ENCODE results near the gene CALD1. TPM values are rescaled to one million over a fixed set of nuclear protein-coding genes. Genes with fewer than 3 reads are reported as not detected.

CALD1 gene
- total RNA-seq, 1 donor from 2014 or later = 230 TPM

DNA sequence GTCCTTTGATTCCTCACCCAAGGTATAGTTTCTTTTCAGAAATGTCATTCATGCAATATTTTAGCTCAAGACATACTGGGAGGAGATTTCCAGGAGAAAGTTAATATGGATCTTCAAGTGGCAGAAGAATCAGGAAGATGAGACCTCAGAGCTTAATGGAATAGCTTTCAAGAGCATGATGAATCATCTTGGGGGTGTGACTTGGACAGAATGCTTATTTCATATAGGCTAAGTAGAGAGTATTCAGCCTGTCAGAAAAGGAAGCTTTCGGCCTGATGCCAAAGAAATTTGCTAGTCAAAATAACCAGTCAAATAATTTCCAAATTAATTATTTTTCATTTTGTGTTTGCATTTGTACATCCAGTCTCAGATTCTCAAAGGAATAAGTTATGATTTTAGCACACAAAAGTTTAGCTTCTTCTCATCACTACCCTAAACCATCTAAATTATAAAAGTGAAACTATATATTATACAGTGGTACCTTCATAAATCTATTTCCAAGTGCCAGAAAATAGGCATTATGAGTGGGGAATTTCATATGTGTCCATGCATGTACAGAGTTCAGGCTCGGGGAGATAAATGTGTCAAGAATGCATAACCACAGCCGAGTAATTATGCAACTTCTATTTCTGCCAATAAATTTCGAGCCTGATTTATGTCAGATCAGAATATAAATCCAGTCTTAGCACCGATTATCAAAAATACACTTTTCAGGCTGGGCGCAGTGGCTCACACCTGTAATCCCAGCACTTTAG, 27.3 kb upstream of the CALD1 start:
- Mint-ChIP-seq H3K4me3 (ENCODE audit: unreplicated experiment) (no peak overlapping the region), H3K4me1 (ENCODE audit: unreplicated experiment) (peaks cover 4% of the 10 kb centered on the region), H3K36me3 (ENCODE audit: low read depth, unreplicated experiment) (no peaks in the 10 kb centered on the region), H3K27me3 (ENCODE audit: unreplicated experiment) (no peaks in the 10 kb centered on the region), H3K27ac (ENCODE audit: unreplicated experiment) (no peak overlapping the region), H3K9me3 (ENCODE audit: unreplicated experiment) (no peaks in the 10 kb centered on the region)
- TF ChIP-seq, protein P1, sequence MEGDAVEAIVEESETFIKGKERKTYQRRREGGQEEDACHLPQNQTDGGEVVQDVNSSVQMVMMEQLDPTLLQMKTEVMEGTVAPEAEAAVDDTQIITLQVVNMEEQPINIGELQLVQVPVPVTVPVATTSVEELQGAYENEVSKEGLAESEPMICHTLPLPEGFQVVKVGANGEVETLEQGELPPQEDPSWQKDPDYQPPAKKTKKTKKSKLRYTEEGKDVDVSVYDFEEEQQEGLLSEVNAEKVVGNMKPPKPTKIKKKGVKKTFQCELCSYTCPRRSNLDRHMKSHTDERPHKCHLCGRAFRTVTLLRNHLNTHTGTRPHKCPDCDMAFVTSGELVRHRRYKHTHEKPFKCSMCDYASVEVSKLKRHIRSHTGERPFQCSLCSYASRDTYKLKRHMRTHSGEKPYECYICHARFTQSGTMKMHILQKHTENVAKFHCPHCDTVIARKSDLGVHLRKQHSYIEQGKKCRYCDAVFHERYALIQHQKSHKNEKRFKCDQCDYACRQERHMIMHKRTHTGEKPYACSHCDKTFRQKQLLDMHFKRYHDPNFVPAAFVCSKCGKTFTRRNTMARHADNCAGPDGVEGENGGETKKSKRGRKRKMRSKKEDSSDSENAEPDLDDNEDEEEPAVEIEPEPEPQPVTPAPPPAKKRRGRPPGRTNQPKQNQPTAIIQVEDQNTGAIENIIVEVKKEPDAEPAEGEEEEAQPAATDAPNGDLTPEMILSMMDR (IDR thresholded peaks at IDR 0.05; ENCODE audit: unreplicated experiment) = no peak
- no peak for DNase-seq (ENCODE audit: low spot score)

DNA sequence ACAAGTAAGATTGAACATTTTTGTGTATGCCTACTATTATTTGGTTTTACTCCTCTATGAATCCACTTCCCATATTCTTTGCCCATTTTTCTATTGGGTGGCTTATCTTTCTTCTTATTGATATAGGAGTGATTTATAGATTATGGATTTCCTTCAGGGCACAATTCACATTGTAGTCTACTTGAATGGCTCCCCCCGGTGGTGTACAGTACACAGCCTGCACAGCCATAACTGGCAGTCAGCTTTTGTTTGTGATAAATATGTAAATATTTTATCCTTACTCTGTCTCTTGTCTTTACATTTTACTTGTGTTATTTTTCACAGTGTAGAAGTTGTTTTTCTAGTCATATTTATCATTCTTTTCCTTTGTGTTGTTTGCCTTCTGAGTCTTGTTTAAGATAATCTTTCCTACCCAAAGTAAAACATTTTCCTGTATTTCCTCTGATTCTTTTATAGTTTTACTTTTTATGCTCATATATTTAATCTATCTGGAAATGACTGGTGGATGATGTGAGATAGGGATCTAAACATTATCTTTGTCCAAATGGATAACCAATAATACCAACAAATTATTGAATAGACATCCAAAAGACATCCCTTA, 23.9 kb upstream of the CALD1 start:
- peaks cover 6% of the 10 kb centered on the region for H3K4me1 Mint-ChIP-seq (ENCODE audit: unreplicated experiment)
- H3K4me3 Mint-ChIP-seq (ENCODE audit: unreplicated experiment) = no peak overlapping the region
- TF ChIP-seq, protein P1 (IDR thresholded peaks at IDR 0.05; ENCODE audit: unreplicated experiment) = peak; percentile 70
- H3K27ac Mint-ChIP-seq (ENCODE audit: unreplicated experiment) = no peak overlapping the region
- DNase-seq (ENCODE audit: low spot score) = peak; percentile 65
- H3K36me3 Mint-ChIP-seq (ENCODE audit: low read depth, unreplicated experiment) = no peaks in the 10 kb centered on the region
- H3K27me3 Mint-ChIP-seq (ENCODE audit: unreplicated experiment) = peaks cover 4% of the 10 kb centered on the region
- H3K9me3 Mint-ChIP-seq (ENCODE audit: unreplicated experiment) = no peaks in the 10 kb centered on the region

DNA sequence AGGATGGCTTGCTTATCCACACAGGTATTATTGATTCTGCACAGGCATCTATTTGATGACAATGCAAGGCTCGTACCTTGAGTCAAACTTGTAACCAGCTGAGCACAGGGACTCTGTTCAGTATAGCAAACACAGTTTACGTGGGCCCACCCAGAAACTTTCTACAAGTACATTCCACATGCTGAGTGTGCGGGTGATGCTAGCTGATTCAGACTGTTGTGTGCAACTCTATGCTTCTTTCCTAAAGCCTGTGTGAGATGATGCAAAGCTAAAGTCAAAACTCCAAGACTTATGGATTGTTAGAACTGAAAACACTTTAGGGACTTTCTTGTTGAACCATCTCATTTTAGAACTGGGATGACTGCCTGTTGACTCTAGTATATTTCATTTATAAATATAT, 21.5 kb upstream of the CALD1 start:
- no peak for DNase-seq (ENCODE audit: low spot score)
- peaks cover 10% of the 10 kb centered on the region for H3K4me1 Mint-ChIP-seq (ENCODE audit: unreplicated experiment)
- no peaks in the 10 kb centered on the region for H3K36me3 Mint-ChIP-seq (ENCODE audit: low read depth, unreplicated experiment)
- no peaks in the 10 kb centered on the region for H3K9me3 Mint-ChIP-seq (ENCODE audit: unreplicated experiment)
- H3K27ac Mint-ChIP-seq (ENCODE audit: unreplicated experiment) = no peak overlapping the region
- peaks cover 4% of the 10 kb centered on the region for H3K27me3 Mint-ChIP-seq (ENCODE audit: unreplicated experiment)
- no peak overlapping the region for H3K4me3 Mint-ChIP-seq (ENCODE audit: unreplicated experiment)
- TF ChIP-seq, protein P1 (IDR thresholded peaks at IDR 0.05; ENCODE audit: unreplicated experiment) = no peak

DNA sequence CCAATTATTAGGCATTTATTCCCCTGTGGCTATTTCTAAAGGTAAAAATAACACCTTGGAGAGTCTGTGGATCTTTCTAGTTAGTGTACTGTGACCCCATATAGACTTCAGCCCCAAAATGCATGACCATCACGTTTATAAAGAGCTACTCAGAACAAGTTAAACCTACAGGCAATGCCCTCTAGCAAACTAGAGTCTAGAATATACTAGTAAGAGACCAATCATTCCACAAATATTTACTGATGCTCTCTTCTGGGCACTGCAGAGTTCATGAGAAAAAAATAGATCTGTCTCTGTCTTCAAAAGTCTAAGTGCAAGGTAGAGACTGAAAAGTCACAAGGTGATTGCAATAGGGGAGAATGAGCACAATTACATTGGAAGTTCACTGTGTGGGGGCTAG, 20.5 kb upstream of the CALD1 start:
- peaks cover 10% of the 10 kb centered on the region for H3K4me1 Mint-ChIP-seq (ENCODE audit: unreplicated experiment)
- TF ChIP-seq, protein P1 (IDR thresholded peaks at IDR 0.05; ENCODE audit: unreplicated experiment) = no peak
- no peaks in the 10 kb centered on the region for H3K36me3 Mint-ChIP-seq (ENCODE audit: low read depth, unreplicated experiment)
- H3K4me3 Mint-ChIP-seq (ENCODE audit: unreplicated experiment) = no peak overlapping the region
- H3K27ac Mint-ChIP-seq (ENCODE audit: unreplicated experiment) = no peak overlapping the region
- peaks cover 4% of the 10 kb centered on the region for H3K27me3 Mint-ChIP-seq (ENCODE audit: unreplicated experiment)
- no peaks in the 10 kb centered on the region for H3K9me3 Mint-ChIP-seq (ENCODE audit: unreplicated experiment)
- DNase-seq (ENCODE audit: low spot score) = no peak

DNA sequence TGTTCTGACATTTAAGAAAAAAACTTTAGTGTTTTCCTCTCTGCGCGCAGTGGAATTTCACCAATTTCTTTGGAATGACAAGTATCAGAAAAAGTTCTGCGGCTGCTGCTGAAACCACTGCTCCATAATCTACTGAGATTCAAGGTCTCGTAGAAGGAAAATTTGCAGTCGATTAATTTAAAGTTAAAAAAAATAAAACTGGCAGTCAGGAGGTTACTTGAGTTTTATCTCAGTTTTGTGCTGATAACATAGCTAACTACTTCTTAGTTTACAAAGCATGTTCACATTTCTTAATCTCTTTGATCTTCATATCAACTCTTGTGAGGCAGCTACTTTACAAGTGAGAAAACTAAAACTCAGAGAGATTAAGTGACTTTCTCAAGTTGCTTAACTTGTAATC, 18.2 kb upstream of the CALD1 start:
- Mint-ChIP-seq H3K4me1 (ENCODE audit: unreplicated experiment) (peaks cover 6% of the 10 kb centered on the region), H3K27me3 (ENCODE audit: unreplicated experiment) (peaks cover 8% of the 10 kb centered on the region), H3K9me3 (ENCODE audit: unreplicated experiment) (no peaks in the 10 kb centered on the region), H3K4me3 (ENCODE audit: unreplicated experiment) (no peak overlapping the region), H3K36me3 (ENCODE audit: low read depth, unreplicated experiment) (no peaks in the 10 kb centered on the region), H3K27ac (ENCODE audit: unreplicated experiment) (no peak overlapping the region)
- TF ChIP-seq, protein P1 (IDR thresholded peaks at IDR 0.05; ENCODE audit: unreplicated experiment) = no peak
- DNase-seq (ENCODE audit: low spot score) = no peak

Measured in endothelial cell (in vitro differentiated cells).